IPS-20b (cell line): ENCODE results near the gene HLCS.

ENCODE experiments used
- H3K27ac ChIP-seq: one replicate; pipeline ENCODE4 v1.5.1; 2013; ENCODE audit warnings: low read length
- H3K27me3 ChIP-seq: 2 replicates; pipeline ENCODE4 v1.6.1; 2013; ENCODE audit warnings: mild to moderate bottlenecking, low read length, inconsistent platforms; ENCODE audit not compliant: insufficient read depth
- H3K36me3 ChIP-seq: 2 replicates; pipeline ENCODE4 v1.6.1; 2013; ENCODE audit warnings: low read depth, mild to moderate bottlenecking, inconsistent platforms, low read length, moderate library complexity; ENCODE audit not compliant: insufficient read depth
- H3K4me1 ChIP-seq: 2 replicates; pipeline ENCODE4 v1.6.1; 2013; ENCODE audit warnings: mild to moderate bottlenecking, control low read depth, inconsistent platforms, low read length, moderate library complexity; ENCODE audit not compliant: insufficient read depth
- H3K4me3 ChIP-seq: 2 replicates; pipeline ENCODE4 v1.5.1; 2013; ENCODE audit warnings: mild to moderate bottlenecking, low read length, inconsistent platforms
- H3K9ac ChIP-seq: 2 replicates; pipeline ENCODE4 v1.6.1; 2013; ENCODE audit warnings: low read depth, mild to moderate bottlenecking, inconsistent platforms, low read length, moderate library complexity
- H3K9me3 ChIP-seq: 2 replicates; pipeline ENCODE4 v1.6.1; 2013; ENCODE audit warnings: mild to moderate bottlenecking, low read depth, low read length, inconsistent platforms; ENCODE audit not compliant: insufficient read depth

Gene HLCS

GRCh38 chr21:36727866-36728265, 238.6 kb downstream of the HLCS start:
- Histone ChIP-seq H3K9me3 (no peaks in the 10 kb centered on the region), H3K4me1 (no peaks in the 10 kb centered on the region), H3K27ac (no peak overlapping the region), H3K36me3 (no peaks in the 10 kb centered on the region), H3K9ac (no peak overlapping the region), H3K4me3 (no peak overlapping the region), H3K27me3 (no peaks in the 10 kb centered on the region)

- Histone ChIP-seq H3K4me1 (no peaks in the 10 kb centered on the region), H3K27me3 (no peaks in the 10 kb centered on the region), H3K36me3 (no peaks in the 10 kb centered on the region), H3K27ac (no peak overlapping the region), H3K4me3 (no peak overlapping the region), H3K9me3 (no peaks in the 10 kb centered on the region), H3K9ac (no peak overlapping the region)
These were observed 240.6 kb downstream of the HLCS start for GRCh38 chr21:36725793-36726386.

- H3K4me1 ChIP-seq, result no peaks in the 10 kb centered on the region; the same call in 1 of the 2 replicates
- no peak overlapping the region for H3K4me3 ChIP-seq
- no peaks in the 10 kb centered on the region for H3K36me3 ChIP-seq
- H3K27ac ChIP-seq, result no peak overlapping the region
- no peaks in the 10 kb centered on the region for H3K27me3 ChIP-seq
- no peaks in the 10 kb centered on the region for H3K9me3 ChIP-seq
- no peak overlapping the region for H3K9ac ChIP-seq
These were observed 241.8 kb downstream of the HLCS start for GRCh38 chr21:36724660-36725059.

- Histone ChIP-seq H3K9me3 (no peaks in the 10 kb centered on the region), H3K4me1 (peaks cover 2% of the 10 kb centered on the region), H3K27ac (no peak overlapping the region), H3K9ac (no peak overlapping the region), H3K36me3 (no peaks in the 10 kb centered on the region), H3K4me3 (no peak overlapping the region), H3K27me3 (0 out of 2 replicates have a peak, but pooled peaks cover 3% of the 10 kb centered on the region)
These were observed 243.0 kb downstream of the HLCS start for GRCh38 chr21:36723371-36723881.

GRCh38 chr21:36722370-36723368, 243.8 kb downstream of the HLCS start:
- Histone ChIP-seq H3K27me3 (0 out of 2 replicates have a peak, but pooled peaks cover 5% of the 10 kb centered on the region), H3K27ac (no peak overlapping the region), H3K36me3 (no peaks in the 10 kb centered on the region), H3K4me1 (peaks cover 9% of the 10 kb centered on the region), H3K4me3 (no peak overlapping the region), H3K9ac (no peak overlapping the region), H3K9me3 (no peaks in the 10 kb centered on the region)

- no peaks in the 10 kb centered on the region for H3K36me3 ChIP-seq
- H3K4me3 ChIP-seq, result no peak overlapping the region
- H3K9ac ChIP-seq, result no peak overlapping the region
- peaks cover 11% of the 10 kb centered on the region for H3K4me1 ChIP-seq
- no peak overlapping the region for H3K27ac ChIP-seq
- no peaks in the 10 kb centered on the region for H3K9me3 ChIP-seq
- H3K27me3 ChIP-seq, result peaks cover 8% of the 10 kb centered on the region; the same call in 1 of the 2 replicates
These were observed 244.7 kb downstream of the HLCS start for GRCh38 chr21:36721817-36722216.

GRCh38 chr21:36719614-36720013, 246.9 kb downstream of the HLCS start:
- Histone ChIP-seq H3K4me1 (peaks cover 11% of the 10 kb centered on the region), H3K36me3 (no peaks in the 10 kb centered on the region), H3K9ac (no peak overlapping the region), H3K9me3 (no peaks in the 10 kb centered on the region), H3K27ac (no peak overlapping the region), H3K4me3 (no peak overlapping the region), H3K27me3 (peaks cover 29% of the 10 kb centered on the region)

GRCh38 chr21:36718951-36719501, 247.4 kb downstream of the HLCS start:
- peaks cover 11% of the 10 kb centered on the region for H3K4me1 ChIP-seq
- no peaks in the 10 kb centered on the region for H3K9me3 ChIP-seq
- H3K27me3 ChIP-seq, result peaks cover 35% of the 10 kb centered on the region
- H3K4me3 ChIP-seq, result no peak overlapping the region
- H3K27ac ChIP-seq, result no peak overlapping the region
- no peaks in the 10 kb centered on the region for H3K36me3 ChIP-seq
- H3K9ac ChIP-seq, result no peak overlapping the region

- no peak overlapping the region for H3K4me3 ChIP-seq
- peaks cover 45% of the 10 kb centered on the region for H3K27me3 ChIP-seq
These were observed 248.5 kb downstream of the HLCS start for GRCh38 chr21:36717976-36718375.

GRCh38 chr21:36716836-36717235, 249.6 kb downstream of the HLCS start:
- Histone ChIP-seq H3K27me3 (peaks cover 57% of the 10 kb centered on the region), H3K9me3 (no peaks in the 10 kb centered on the region), H3K36me3 (no peaks in the 10 kb centered on the region)

More at GRCh38 chr21:36717976-36718375, 248.5 kb downstream of the HLCS start:
- Histone ChIP-seq H3K4me1 (peaks cover 11% of the 10 kb centered on the region), H3K36me3 (no peaks in the 10 kb centered on the region), H3K9ac (no peak overlapping the region), H3K9me3 (no peaks in the 10 kb centered on the region), H3K27ac (no peak overlapping the region)

GRCh38 chr21:36716387-36716786, 250.1 kb downstream of the HLCS start:
- H3K9ac ChIP-seq, result no peak overlapping the region
- peaks cover 11% of the 10 kb centered on the region for H3K4me1 ChIP-seq
- peaks cover 61% of the 10 kb centered on the region for H3K27me3 ChIP-seq
- H3K36me3 ChIP-seq, result no peaks in the 10 kb centered on the region
- H3K4me3 ChIP-seq, result no peak overlapping the region
- H3K9me3 ChIP-seq, result no peaks in the 10 kb centered on the region
- H3K27ac ChIP-seq, result no peak overlapping the region

More at GRCh38 chr21:36716836-36717235, 249.6 kb downstream of the HLCS start:
- H3K27ac ChIP-seq, result no peak overlapping the region
- peaks cover 11% of the 10 kb centered on the region for H3K4me1 ChIP-seq
- no peak overlapping the region for H3K9ac ChIP-seq
- no peak overlapping the region for H3K4me3 ChIP-seq
